ENCODE results near the gene ADAMTS16.

ADAMTS16 gene

DNA sequence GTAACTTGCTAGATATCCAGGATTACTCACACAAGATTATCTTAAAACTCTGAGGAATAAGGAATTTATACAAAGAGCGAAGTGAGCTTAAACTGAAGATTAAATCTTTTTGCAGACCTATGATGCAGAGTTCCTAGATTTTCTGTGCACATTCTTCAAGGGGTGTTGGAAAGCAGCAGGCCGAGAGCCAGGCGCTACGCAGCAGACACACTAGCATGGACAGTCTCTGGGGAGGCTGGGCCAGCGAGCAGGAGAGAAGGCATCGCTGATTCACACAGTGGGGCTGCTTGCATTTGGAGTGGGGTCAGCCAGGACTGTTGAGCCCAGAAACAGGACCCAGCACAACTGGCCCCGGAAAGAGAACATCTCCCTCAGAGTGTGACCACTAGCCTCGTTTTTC is 136.3 kb downstream of the ADAMTS16 start:
- H3K4me3 ChIP-seq (ENCODE audit: low read depth, low read length) = no peak overlapping the region
- no peak for TF ChIP-seq CTCF (IDR thresholded peaks at IDR 0.05; ENCODE audit: borderline replicate concordance, insufficient read depth, low read depth, low read length)

GRCh38 chr5:5276951-5277517 is 136.9 kb downstream of the ADAMTS16 start:
- no peak for TF ChIP-seq CTCF (IDR thresholded peaks at IDR 0.05; ENCODE audit: borderline replicate concordance, insufficient read depth, low read depth, low read length)

GRCh38 chr5:5278201-5278814 is 138.2 kb downstream of the ADAMTS16 start:
- TF ChIP-seq CTCF (IDR thresholded peaks at IDR 0.05; ENCODE audit: borderline replicate concordance, insufficient read depth, low read depth, low read length) = no peak

More at GRCh38 chr5:5276951-5277517, 136.9 kb downstream of the ADAMTS16 start:
- no peak overlapping the region for H3K4me3 ChIP-seq (ENCODE audit: low read depth, low read length)

DNA sequence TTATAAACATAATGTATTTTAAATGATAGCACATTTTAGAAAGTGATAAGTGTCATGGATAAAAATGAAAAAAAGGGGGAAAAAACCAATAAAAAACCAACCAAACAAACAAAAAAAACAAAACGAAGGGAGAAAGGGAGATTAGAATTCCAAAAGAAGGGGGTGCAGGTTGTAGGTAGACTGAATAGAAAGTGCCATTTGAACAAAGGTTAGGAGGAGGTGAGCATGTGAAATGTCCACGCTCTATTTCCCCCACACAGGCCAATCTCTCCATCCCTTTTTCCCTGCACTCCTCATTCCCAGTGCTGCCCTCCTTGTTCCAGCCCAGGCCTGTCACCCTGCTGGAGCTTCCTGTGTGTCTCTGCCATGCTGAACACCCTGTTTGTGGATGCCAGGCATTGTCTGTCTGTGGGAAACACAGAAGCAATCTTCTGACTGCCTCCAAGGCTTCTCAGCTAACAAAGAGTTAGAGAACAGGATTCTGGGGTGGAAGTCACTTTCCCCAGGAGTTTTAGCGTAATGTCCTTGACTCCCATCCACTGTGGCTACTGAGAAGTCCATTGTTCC is 138.8 kb downstream of the ADAMTS16 start:
- TF ChIP-seq CTCF (IDR thresholded peaks at IDR 0.05; ENCODE audit: borderline replicate concordance, insufficient read depth, low read depth, low read length) = no peak
- H3K4me3 ChIP-seq (ENCODE audit: low read depth, low read length) = no peak overlapping the region

More at GRCh38 chr5:5278201-5278814, 138.2 kb downstream of the ADAMTS16 start:
- H3K4me3 ChIP-seq (ENCODE audit: low read depth, low read length) = no peak overlapping the region

DNA sequence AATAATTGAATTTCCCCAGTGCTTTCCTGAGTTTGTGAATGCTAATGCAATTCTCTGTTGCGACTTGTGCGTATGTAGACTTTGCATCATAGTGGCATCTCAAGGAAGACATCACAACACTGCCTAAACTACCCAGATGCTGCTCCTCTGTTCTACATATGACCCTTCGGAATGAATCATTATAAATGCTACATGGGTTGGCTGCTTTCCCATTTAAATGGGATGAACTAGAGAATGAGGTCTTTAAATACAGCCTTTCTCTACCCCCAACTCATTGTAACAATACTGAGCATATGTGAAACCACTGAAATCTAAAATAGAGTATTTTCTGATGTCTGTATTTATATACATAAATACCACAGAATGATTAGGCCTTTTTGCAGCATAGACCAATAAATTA is 145.8 kb downstream of the ADAMTS16 start:
- no peak for TF ChIP-seq CTCF (IDR thresholded peaks at IDR 0.05; ENCODE audit: borderline replicate concordance, insufficient read depth, low read depth, low read length)
- no peak overlapping the region for H3K4me3 ChIP-seq (ENCODE audit: low read depth, low read length)

- H3K4me3 ChIP-seq (ENCODE audit: low read depth, low read length) = no peak overlapping the region
- TF ChIP-seq CTCF (IDR thresholded peaks at IDR 0.05; ENCODE audit: borderline replicate concordance, insufficient read depth, low read depth, low read length) = no peak
Observed at GRCh38 chr5:5287419-5287818, 147.3 kb downstream of the ADAMTS16 start.

- no peak overlapping the region for H3K4me3 ChIP-seq (ENCODE audit: low read depth, low read length)
- no peak for TF ChIP-seq CTCF (IDR thresholded peaks at IDR 0.05; ENCODE audit: borderline replicate concordance, insufficient read depth, low read depth, low read length)
Observed at GRCh38 chr5:5288201-5288600, 148.1 kb downstream of the ADAMTS16 start.

All from GM12875 (cell line).